HG03196 (cell line): ENCODE results near the gene YTHDC1.
"Not testable (repeated sequence)": the region's sequence is repeated elsewhere in the genome, so short reads cannot be mapped to it uniquely, and the experiment has no call there.

Experiments used
- ATAC-seq: cut with Tn5 transposase; IDR thresholded peaks from one replicate; pipeline ENCODE4 v1.9.1; 2021; ENCODE audit not compliant: unreplicated experiment

Gene YTHDC1

GRCh38 chr4:68297137-68297536, 52.8 kb downstream of the YTHDC1 start:
- no peak for ATAC-seq

- no peak for ATAC-seq
These were observed 58.6 kb downstream of the YTHDC1 start for GRCh38 chr4:68291256-68291655.

- ATAC-seq = no peak
These were observed 61.5 kb downstream of the YTHDC1 start for GRCh38 chr4:68288393-68288740.

GRCh38 chr4:68287704-68288392, 62.0 kb downstream of the YTHDC1 start:
- no peak for ATAC-seq

- no peak for ATAC-seq
These were observed 66.2 kb downstream of the YTHDC1 start for GRCh38 chr4:68283714-68284113.

- no peak for ATAC-seq
These were observed 66.8 kb downstream of the YTHDC1 start for GRCh38 chr4:68283095-68283494.

- not testable (repeated sequence) for ATAC-seq
These were observed 67.8 kb downstream of the YTHDC1 start for GRCh38 chr4:68281796-68282740.

- ATAC-seq = no peak
These were observed 71.9 kb downstream of the YTHDC1 start for GRCh38 chr4:68278029-68278428.

GRCh38 chr4:68277627-68278026, 72.3 kb downstream of the YTHDC1 start:
- no peak for ATAC-seq

- ATAC-seq = no peak
These were observed 77.0 kb downstream of the YTHDC1 start for GRCh38 chr4:68272860-68273259.

- no peak for ATAC-seq
These were observed 77.5 kb downstream of the YTHDC1 start for GRCh38 chr4:68272380-68272779.

- peak; percentile 60 for ATAC-seq
These were observed 78.0 kb downstream of the YTHDC1 start for GRCh38 chr4:68271851-68272357.

GRCh38 chr4:68267433-68267944, 82.4 kb downstream of the YTHDC1 start:
- ATAC-seq = no peak

GRCh38 chr4:68264875-68265565, 84.9 kb downstream of the YTHDC1 start:
- no peak for ATAC-seq
